Measurements from ENCODE around the gene EFNB2. TPM values are rescaled to one million over a fixed set of nuclear protein-coding genes. Genes with fewer than 3 reads are reported as not detected.

EFNB2 gene
- total RNA-seq, 1 experiment from 2014 or later, result 16.4 TPM

- CTCF ChIA-PET, result no interaction called here
- Histone ChIP-seq H3K27ac (ENCODE audit: low read length) (no peak overlapping the region), H3K9ac (ENCODE audit: low read length) (no peak overlapping the region), H3K36me3 (ENCODE audit: low read depth, low read length) (no peaks in the 10 kb centered on the region; the same call in 1 of the 2 replicates), H4K20me1 (ENCODE audit: low read length) (no peaks in the 10 kb centered on the region), H3K9me2 (replicated peaks; ENCODE audit: low read length) (no peaks in the 10 kb centered on the region), H3K4me2 (ENCODE audit: low read length) (no peak overlapping the region), H3K4me3 (ENCODE audit: low read length) (no peak overlapping the region), H3K4me1 (ENCODE audit: insufficient read depth, low read length) (no peaks in the 10 kb centered on the region), H3K27me3 (ENCODE audit: low read length) (no peaks in the 10 kb centered on the region), H3K79me2 (ENCODE audit: low read length) (peaks cover 57% of the 10 kb centered on the region), H3K9me3 (ENCODE audit: low read length) (no peaks in the 10 kb centered on the region), H2AFZ (ENCODE audit: low read length) (no peak overlapping the region), H3F3A (ENCODE audit: low read length, unreplicated experiment) (no peaks in the 10 kb centered on the region)
- POLR2A ChIA-PET (ENCODE audit: unreplicated experiment), result no interaction called here
- intact Hi-C loops (cut with micrococcal nuclease), result no loop called here
- no TSS peak for BruUV-seq (replicated peaks)
- no peak for TF ChIP-seq EZH2 (IDR thresholded peaks at IDR 0.05; ENCODE audit: low read length, unreplicated experiment)
- TF ChIP-seq CTCF (conservative IDR thresholded peaks at IDR 0.05; ENCODE audit: low read depth, low read length), result no peak
- TF ChIP-seq EZH2phosphoT487 (IDR thresholded peaks at IDR 0.05; ENCODE audit: borderline replicate concordance, low read length), result no peak
- ATAC-seq, result no peak
- no peak for DNase-seq
Measured at GRCh38 chr13:106500445-106500844, 35.0 kb downstream of the EFNB2 start.

DNA sequence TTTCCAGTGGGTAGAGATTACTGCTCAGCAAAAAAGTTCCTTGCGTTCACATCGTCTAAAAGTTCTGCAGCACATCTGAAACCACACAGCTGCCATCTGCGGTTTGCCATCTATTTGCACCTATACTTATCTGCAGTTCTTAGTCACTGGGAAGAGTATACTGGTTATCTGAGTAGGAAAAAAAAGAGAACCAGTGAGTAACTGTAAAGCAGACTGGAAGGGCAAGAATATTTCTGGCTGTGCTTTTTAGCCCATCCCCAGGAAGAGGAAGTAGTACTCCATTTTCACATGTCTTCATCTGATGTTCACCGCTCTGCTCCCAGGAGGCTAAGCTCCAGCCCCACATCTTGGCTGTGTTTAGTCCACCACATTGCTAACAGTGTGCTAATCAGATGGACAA is 35.6 kb downstream of the EFNB2 start:
- H3K27me3 ChIP-seq (ENCODE audit: low read length), result no peaks in the 10 kb centered on the region
- CTCF ChIA-PET, result no interaction called here
- no peak overlapping the region for H3K4me2 ChIP-seq (ENCODE audit: low read length)
- H3K36me3 ChIP-seq (ENCODE audit: low read depth, low read length), result no peaks in the 10 kb centered on the region; the same call in 1 of the 2 replicates
- H3F3A ChIP-seq (ENCODE audit: low read length, unreplicated experiment), result no peaks in the 10 kb centered on the region
- ATAC-seq (no peak), DNase-seq (no peak)
- no peaks in the 10 kb centered on the region for H3K4me1 ChIP-seq (ENCODE audit: insufficient read depth, low read length)
- TF ChIP-seq CTCF (conservative IDR thresholded peaks at IDR 0.05; ENCODE audit: low read depth, low read length) (no peak), EZH2 (IDR thresholded peaks at IDR 0.05; ENCODE audit: low read length, unreplicated experiment) (no peak), EZH2phosphoT487 (IDR thresholded peaks at IDR 0.05; ENCODE audit: borderline replicate concordance, low read length) (no peak)
- intact Hi-C loops (cut with micrococcal nuclease), result no loop called here
- H3K27ac ChIP-seq (ENCODE audit: low read length), result no peak overlapping the region
- no peaks in the 10 kb centered on the region for H4K20me1 ChIP-seq (ENCODE audit: low read length)
- no peak overlapping the region for H2AFZ ChIP-seq (ENCODE audit: low read length)
- no peak overlapping the region for H3K4me3 ChIP-seq (ENCODE audit: low read length)
- no peaks in the 10 kb centered on the region for H3K9me2 ChIP-seq (replicated peaks; ENCODE audit: low read length)
- no TSS peak for BruUV-seq (replicated peaks)
- H3K79me2 ChIP-seq (ENCODE audit: low read length), result peaks cover 51% of the 10 kb centered on the region
- POLR2A ChIA-PET (ENCODE audit: unreplicated experiment), result no interaction called here
- H3K9ac ChIP-seq (ENCODE audit: low read length), result no peak overlapping the region
- no peaks in the 10 kb centered on the region for H3K9me3 ChIP-seq (ENCODE audit: low read length)

DNA sequence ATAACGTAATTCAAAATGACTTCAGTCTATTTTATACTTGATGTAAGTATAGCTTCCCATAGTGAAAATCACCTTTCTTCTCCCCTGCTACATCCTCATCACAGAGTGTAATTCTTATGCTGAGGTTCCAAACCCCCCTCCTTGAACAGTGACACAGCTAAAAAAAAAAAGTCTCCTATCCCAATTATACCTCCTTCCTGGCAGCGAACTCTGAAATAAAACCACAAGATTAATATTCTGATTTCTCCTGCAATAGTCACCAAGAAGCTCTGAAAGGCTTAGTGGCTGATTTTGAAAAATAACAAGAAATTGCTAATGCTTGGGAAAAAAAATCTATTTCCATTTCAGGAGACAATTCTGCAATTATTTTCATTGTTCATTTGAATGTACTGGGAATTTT is 36.3 kb downstream of the EFNB2 start:
- no peaks in the 10 kb centered on the region for H3F3A ChIP-seq (ENCODE audit: low read length, unreplicated experiment)
- H3K27me3 ChIP-seq (ENCODE audit: low read length), result no peaks in the 10 kb centered on the region
- ATAC-seq, result no peak
- no peaks in the 10 kb centered on the region for H3K4me1 ChIP-seq (ENCODE audit: insufficient read depth, low read length)
- no TSS peak for BruUV-seq (replicated peaks)
- no peak for DNase-seq
- no peak overlapping the region for H3K9ac ChIP-seq (ENCODE audit: low read length)
- POLR2A ChIA-PET (ENCODE audit: unreplicated experiment), result no interaction called here
- intact Hi-C loops (cut with micrococcal nuclease), result no loop called here
- TF ChIP-seq EZH2 (IDR thresholded peaks at IDR 0.05; ENCODE audit: low read length, unreplicated experiment) (no peak), CTCF (conservative IDR thresholded peaks at IDR 0.05; ENCODE audit: low read depth, low read length) (no peak), EZH2phosphoT487 (IDR thresholded peaks at IDR 0.05; ENCODE audit: borderline replicate concordance, low read length) (no peak)
- peaks cover 7% of the 10 kb centered on the region; the same call in 1 of the 2 replicates for H3K36me3 ChIP-seq (ENCODE audit: low read depth, low read length)
- H3K4me3 ChIP-seq (ENCODE audit: low read length), result no peak overlapping the region
- no peaks in the 10 kb centered on the region for H3K9me2 ChIP-seq (replicated peaks; ENCODE audit: low read length)
- no peaks in the 10 kb centered on the region for H3K9me3 ChIP-seq (ENCODE audit: low read length)
- H4K20me1 ChIP-seq (ENCODE audit: low read length), result no peaks in the 10 kb centered on the region
- peaks cover 44% of the 10 kb centered on the region for H3K79me2 ChIP-seq (ENCODE audit: low read length)
- no peak overlapping the region for H3K4me2 ChIP-seq (ENCODE audit: low read length)
- CTCF ChIA-PET, result no interaction called here
- no peak overlapping the region for H2AFZ ChIP-seq (ENCODE audit: low read length)
- H3K27ac ChIP-seq (ENCODE audit: low read length), result no peak overlapping the region
